Type B pancreatic cell (in vitro differentiated cells): ENCODE data around the gene WDFY3. TPM values are rescaled to one million over a fixed set of nuclear protein-coding genes. Genes with fewer than 3 reads are reported as not detected.

ENCODE experiments used
- DNase-seq: peaks from one replicate; pipeline ENCODE4 v3.0.0; 2021; ENCODE audit warnings: mixed read lengths; ENCODE audit not compliant: unreplicated experiment; ENCODE audit errors: extremely low spot score
- H3K27ac Mint-ChIP-seq: 2 replicates; pipeline ENCODE4 v1.8.0; 2021; ENCODE audit warnings: mild to moderate bottlenecking, mixed read lengths
- H3K27me3 Mint-ChIP-seq: 2 replicates; pipeline ENCODE4 v1.8.0; 2021; ENCODE audit warnings: mixed read lengths
- H3K36me3 Mint-ChIP-seq: 2 replicates; pipeline ENCODE4 v1.8.0; 2021; ENCODE audit warnings: mixed read lengths
- H3K4me1 Mint-ChIP-seq: one replicate; pipeline ENCODE4 v1.8.0; 2021; ENCODE audit warnings: mixed read lengths; ENCODE audit not compliant: unreplicated experiment
- H3K4me3 Mint-ChIP-seq: 2 replicates; pipeline ENCODE4 v1.8.0; 2021; ENCODE audit warnings: mild to moderate bottlenecking, mixed read lengths
- H3K9me3 Mint-ChIP-seq: 2 replicates; pipeline ENCODE4 v1.8.0; 2021; ENCODE audit warnings: mixed read lengths
- total RNA-seq: library from RNA; stranded (reverse); gene quantifications from 2 replicates; pipeline ENCODE4 v1.2.1, GENCODE V29; 2021; ENCODE audit warnings: low replicate concordance
- TF ChIP-seq, protein P1 (sequence below): fragments of 200-600 bp; sonication (generic); conservative IDR thresholded peaks from 2 replicates; pipeline ENCODE4 v1.5.0; 2021; ENCODE audit warnings: antibody characterized with exemption, mild to moderate bottlenecking

WDFY3 gene
- total RNA-seq, 1 donor from 2014 or later = 79.5 TPM

DNA sequence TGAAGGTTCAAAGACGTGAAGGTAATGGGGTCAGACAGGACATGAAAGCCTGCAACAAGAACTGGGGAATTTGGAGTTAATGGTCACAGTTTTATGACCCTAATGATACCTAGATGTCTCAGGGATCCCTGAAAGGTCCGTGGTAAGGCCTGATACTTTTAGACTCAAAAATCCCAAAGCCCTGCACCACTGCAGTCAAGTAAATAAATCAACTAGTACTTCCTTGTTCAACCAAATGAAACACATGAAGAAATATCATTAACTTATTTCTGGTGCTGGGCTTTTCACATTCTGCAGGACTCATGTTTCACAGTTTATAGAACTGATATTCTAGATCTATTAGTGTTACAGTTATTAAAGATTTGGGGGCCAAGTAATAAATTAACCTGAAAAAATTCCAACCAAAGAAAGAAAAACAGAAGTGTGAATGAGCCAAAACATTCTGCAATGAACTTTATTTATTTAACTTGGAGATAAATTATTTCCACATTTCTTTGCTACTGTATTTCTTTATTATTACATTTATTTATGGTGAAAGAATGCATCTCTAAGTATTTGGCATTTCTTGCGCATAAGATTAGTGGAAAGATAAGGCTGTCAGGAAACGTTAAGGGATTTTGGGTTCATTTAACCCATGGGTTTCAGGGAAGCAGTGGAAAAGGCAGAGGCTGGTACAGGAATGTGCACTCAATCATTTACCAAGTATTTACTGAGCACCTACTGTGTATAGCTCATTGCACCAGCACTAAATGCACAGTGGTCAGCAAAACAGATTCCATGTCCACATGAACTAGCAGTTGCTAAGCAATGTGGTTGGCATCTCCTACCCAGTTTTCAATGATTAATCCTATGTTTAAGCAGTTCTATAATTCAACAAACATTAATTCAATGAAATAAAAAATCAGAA is 8.7 kb downstream of the WDFY3 start:
- H3K27me3 Mint-ChIP-seq = no peaks in the 10 kb centered on the region
- peaks cover 8% of the 10 kb centered on the region for H3K36me3 Mint-ChIP-seq
- TF ChIP-seq, protein P1, sequence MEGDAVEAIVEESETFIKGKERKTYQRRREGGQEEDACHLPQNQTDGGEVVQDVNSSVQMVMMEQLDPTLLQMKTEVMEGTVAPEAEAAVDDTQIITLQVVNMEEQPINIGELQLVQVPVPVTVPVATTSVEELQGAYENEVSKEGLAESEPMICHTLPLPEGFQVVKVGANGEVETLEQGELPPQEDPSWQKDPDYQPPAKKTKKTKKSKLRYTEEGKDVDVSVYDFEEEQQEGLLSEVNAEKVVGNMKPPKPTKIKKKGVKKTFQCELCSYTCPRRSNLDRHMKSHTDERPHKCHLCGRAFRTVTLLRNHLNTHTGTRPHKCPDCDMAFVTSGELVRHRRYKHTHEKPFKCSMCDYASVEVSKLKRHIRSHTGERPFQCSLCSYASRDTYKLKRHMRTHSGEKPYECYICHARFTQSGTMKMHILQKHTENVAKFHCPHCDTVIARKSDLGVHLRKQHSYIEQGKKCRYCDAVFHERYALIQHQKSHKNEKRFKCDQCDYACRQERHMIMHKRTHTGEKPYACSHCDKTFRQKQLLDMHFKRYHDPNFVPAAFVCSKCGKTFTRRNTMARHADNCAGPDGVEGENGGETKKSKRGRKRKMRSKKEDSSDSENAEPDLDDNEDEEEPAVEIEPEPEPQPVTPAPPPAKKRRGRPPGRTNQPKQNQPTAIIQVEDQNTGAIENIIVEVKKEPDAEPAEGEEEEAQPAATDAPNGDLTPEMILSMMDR = no peak
- DNase-seq = no peak
- no peak overlapping the region for H3K4me3 Mint-ChIP-seq
- H3K9me3 Mint-ChIP-seq = no peaks in the 10 kb centered on the region
- peak overlapping the region; percentile 36 for H3K27ac Mint-ChIP-seq
- peaks cover 25% of the 10 kb centered on the region for H3K4me1 Mint-ChIP-seq

DNA sequence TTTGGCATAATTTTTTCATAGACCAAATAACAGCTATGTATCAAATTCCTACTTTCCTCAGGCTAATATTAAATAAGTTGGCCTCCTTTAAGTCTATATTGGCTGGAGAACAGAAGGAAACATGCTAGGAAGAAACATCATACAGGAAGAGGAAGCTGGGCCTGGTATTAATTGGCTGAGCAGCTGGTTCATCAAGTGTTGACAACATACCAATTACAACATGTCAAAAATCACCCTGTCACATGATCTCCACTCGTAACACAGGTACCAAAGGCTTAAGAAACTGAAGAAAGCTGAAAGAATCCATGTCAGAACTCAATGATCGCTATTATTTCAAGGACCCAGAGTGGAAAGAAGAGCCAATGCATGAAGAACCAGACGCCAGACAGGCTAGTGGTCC is 10.5 kb downstream of the WDFY3 start:
- peaks cover 19% of the 10 kb centered on the region for H3K4me1 Mint-ChIP-seq
- H3K27ac Mint-ChIP-seq = peak overlapping the region; percentile 29
- H3K27me3 Mint-ChIP-seq = no peaks in the 10 kb centered on the region
- TF ChIP-seq, protein P1 = no peak
- peaks cover 4% of the 10 kb centered on the region for H3K36me3 Mint-ChIP-seq
- H3K9me3 Mint-ChIP-seq = no peaks in the 10 kb centered on the region
- no peak for DNase-seq
- H3K4me3 Mint-ChIP-seq = no peak overlapping the region

DNA sequence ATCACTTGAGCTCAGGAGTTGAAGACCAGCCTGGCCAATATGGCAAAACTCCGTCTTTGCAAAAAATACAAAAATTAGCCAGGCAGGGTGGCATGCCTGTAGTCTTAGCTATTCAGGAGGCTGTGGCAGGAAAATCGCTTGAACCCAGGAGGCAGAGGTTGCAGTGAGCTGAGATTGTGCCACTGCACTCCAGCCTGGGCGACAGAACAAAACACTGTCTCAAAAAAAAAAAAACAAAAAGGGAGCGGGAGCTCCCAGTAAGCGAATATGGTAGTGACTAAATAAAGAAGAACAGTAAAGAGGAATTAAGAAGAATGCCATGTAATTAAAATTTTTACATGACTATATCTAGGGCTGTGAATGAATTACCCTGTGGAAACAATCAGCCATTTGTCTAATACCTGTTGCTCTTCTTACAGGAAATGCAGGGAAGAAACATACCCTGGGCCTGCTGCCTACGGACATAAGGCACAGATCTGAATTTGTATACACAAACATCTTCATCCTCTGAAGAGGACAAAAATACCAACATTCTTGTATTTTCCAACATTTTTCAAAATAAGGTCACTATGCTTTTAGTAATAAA is 11.4 kb downstream of the WDFY3 start:
- H3K4me3 Mint-ChIP-seq = no peak overlapping the region
- H3K9me3 Mint-ChIP-seq = no peaks in the 10 kb centered on the region
- DNase-seq = no peak
- peaks cover 16% of the 10 kb centered on the region for H3K4me1 Mint-ChIP-seq
- peaks cover 1% of the 10 kb centered on the region for H3K36me3 Mint-ChIP-seq
- H3K27ac Mint-ChIP-seq = no peak overlapping the region
- no peaks in the 10 kb centered on the region for H3K27me3 Mint-ChIP-seq
- TF ChIP-seq, protein P1 = no peak

DNA sequence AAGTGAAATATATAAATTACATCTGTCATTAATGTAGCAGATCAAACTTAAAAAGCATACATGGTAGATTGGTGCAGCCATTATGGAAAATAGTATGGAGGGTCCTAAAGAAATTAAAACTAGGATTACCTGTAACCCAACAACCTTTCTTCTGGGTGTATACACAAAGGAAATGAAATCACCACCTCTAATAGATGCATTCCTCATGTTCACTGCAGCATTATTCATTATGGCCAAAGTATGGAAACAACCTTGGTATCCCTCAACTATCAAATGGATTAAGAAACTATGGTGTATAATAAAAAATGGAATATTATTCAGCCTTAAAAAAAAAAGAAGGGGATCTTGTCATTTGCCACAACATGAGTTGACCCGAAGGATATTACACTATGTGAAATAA is 13.7 kb downstream of the WDFY3 start:
- peaks cover 13% of the 10 kb centered on the region for H3K36me3 Mint-ChIP-seq
- TF ChIP-seq, protein P1 = no peak
- H3K9me3 Mint-ChIP-seq = no peaks in the 10 kb centered on the region
- H3K27me3 Mint-ChIP-seq = no peaks in the 10 kb centered on the region
- H3K4me1 Mint-ChIP-seq = peaks cover 20% of the 10 kb centered on the region
- no peak overlapping the region for H3K4me3 Mint-ChIP-seq
- DNase-seq = no peak
- H3K27ac Mint-ChIP-seq = peak overlapping the region; percentile 70

DNA sequence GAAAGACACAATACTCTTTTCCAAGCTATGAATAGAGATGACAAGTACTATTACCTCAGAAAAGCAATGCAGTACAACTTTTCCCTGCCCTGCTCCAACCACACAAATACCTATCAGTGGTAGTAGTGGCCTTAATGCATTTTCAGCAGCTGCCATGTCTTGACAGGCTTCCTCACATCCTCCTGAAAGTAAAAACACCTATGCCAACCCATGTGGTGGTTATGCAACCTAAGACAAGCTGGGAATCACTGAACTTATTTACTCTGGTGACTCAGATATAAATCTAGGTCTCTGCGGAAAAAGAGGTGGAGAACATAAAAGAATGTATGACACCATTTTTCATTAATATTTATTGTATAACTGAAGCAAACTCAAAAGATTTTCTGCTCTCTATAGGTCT is 14.5 kb downstream of the WDFY3 start:
- H3K27ac Mint-ChIP-seq = peak overlapping the region; percentile 70
- no peaks in the 10 kb centered on the region for H3K27me3 Mint-ChIP-seq
- DNase-seq = no peak
- no peaks in the 10 kb centered on the region for H3K9me3 Mint-ChIP-seq
- TF ChIP-seq, protein P1 = no peak
- no peak overlapping the region for H3K4me3 Mint-ChIP-seq
- H3K4me1 Mint-ChIP-seq = peaks cover 13% of the 10 kb centered on the region
- H3K36me3 Mint-ChIP-seq = peaks cover 13% of the 10 kb centered on the region
